ENCODE results near the gene CLTC. TPM values are rescaled to one million over a fixed set of nuclear protein-coding genes. Genes with fewer than 3 reads are reported as not detected.

Gene CLTC
- total and polyA plus RNA-seq, 2 of the 8 experiments (the other 6 are each of a cell fraction or from before 2014, with no cell fraction given): 175 to 283 TPM

DNA sequence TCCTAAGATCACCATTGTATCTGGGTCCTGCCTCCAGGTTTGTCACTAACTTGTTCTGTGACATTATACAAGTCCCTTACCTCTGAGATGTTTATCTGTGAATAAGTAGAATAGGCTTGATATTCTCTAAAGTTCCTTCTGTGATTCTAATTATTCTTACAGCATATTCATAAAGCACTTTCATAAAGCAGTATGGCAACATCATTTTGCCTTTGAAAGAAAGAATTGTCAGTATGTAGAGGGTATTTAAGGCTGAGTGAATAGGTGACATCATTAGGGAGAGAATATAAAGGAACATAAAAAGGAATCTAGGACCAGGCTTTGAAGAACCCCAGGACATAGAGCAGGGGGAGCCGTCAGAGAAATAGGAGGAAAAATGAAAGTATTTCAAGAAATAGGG lies 103.3 kb downstream of the CLTC start:
- no peak overlapping the region for H2BK5ac ChIP-seq (ENCODE audit: low read depth, low read length)
- H4K91ac ChIP-seq (replicated peaks; ENCODE audit: insufficient read length, low read length): no peak overlapping the region
- H2AK5ac ChIP-seq (ENCODE audit: low read depth, low read length): no peak overlapping the region
- no peak overlapping the region for H2BK120ac ChIP-seq (replicated peaks; ENCODE audit: low read depth, low read length)
- no peak overlapping the region for H3K4me2 ChIP-seq (ENCODE audit: insufficient read depth in 1 of 2, low read depth in 2 of 2, low read length in 2 of 2)
- no peak overlapping the region for H3K4ac ChIP-seq (replicated peaks; ENCODE audit: insufficient read length, low read depth, low read length)
- H4K20me1 ChIP-seq (replicated peaks in 1 of 2; ENCODE audit: control insufficient read depth in 1 of 2, insufficient read depth in 2 of 2, low read length in 2 of 2): no peaks in the 10 kb centered on the region
- POLR2A ChIA-PET (ENCODE audit: partially characterized antibody): interaction anchor here (0.6 to 0.9 kb wide), 2 partner anchors 16 to 22 kb away, joined by 3 read pairs; partner anchors contain the start of gene PTRH2
- H3K36me3 ChIP-seq (ENCODE audit: control insufficient read depth in 2 of 4, insufficient read depth in 4 of 4, low read length in 3 of 4): no peaks in the 10 kb centered on the region
- no peak overlapping the region for H3K14ac ChIP-seq (ENCODE audit: insufficient read length)
- H2AFZ ChIP-seq (ENCODE audit: low read length): no peak overlapping the region
- WGBS, 2 experiments (ENCODE audit: extremely low coverage in 1 of 2, insufficient coverage in 1 of 2, insufficient read length in 1 of 2, insufficient replicate concordance in 2 of 2, low coverage in 1 of 2, low lambda C conversion rate in 2 of 2, missing lambda C conversion rate in 1 of 2): 72% methylated on average over 1 of the region's 1 CpG; no CpG with 5 or more reads in 1 of the 2 experiments
- no peak overlapping the region for H2BK12ac ChIP-seq (ENCODE audit: low read depth, low read length)
- H4K8ac ChIP-seq (ENCODE audit: extremely low read depth, insufficient read depth, low read length): no peak overlapping the region
- CTCF ChIA-PET (ENCODE audit: partially characterized antibody): no interaction called here
- H2BK15ac ChIP-seq (ENCODE audit: low read length): no peak overlapping the region
- 0 out of 7 replicates have a peak, but pooled peaks cover 0 to 2% (median 0%) of the 10 kb centered on the region in 4 experiments for H3K4me1 ChIP-seq (replicated peaks in 1 of 4; ENCODE audit: control insufficient read depth in 3 of 4, insufficient read depth in 4 of 4, low read length in 3 of 4)
- no peak overlapping the region for H3K23ac ChIP-seq (ENCODE audit: insufficient read length)
- no peaks in the 10 kb centered on the region for H3K23me2 ChIP-seq (ENCODE audit: low read depth, low read length)
- peaks cover 5% of the 10 kb centered on the region; the same call in 1 of the 2 replicates for H3K79me1 ChIP-seq (ENCODE audit: low read depth, low read length)
- H3K18ac ChIP-seq (ENCODE audit: extremely low read depth, low read length): no peak overlapping the region
- DNase-seq (ENCODE audit: low read depth in 1 of 2, low spot score in 2 of 2) (no peak), FAIRE-seq (no peak)
- no peaks in the 10 kb centered on the region for H3K9me3 ChIP-seq (ENCODE audit: insufficient read depth in 2 of 2, low read depth in 1 of 2, low read length in 1 of 2)
- no peaks in the 10 kb centered on the region for H3K27me3 ChIP-seq (replicated peaks in 1 of 4; ENCODE audit: control insufficient read depth in 3 of 4, extremely low read depth in 1 of 4, insufficient read depth in 3 of 4, low read length in 3 of 4)
- no peak overlapping the region for H4K5ac ChIP-seq (ENCODE audit: insufficient read length, low read depth, low read length)
- no peak overlapping the region for H3K56ac ChIP-seq (replicated peaks; ENCODE audit: insufficient read length, low read depth, low read length)
- H3K27ac ChIP-seq (ENCODE audit: low read depth, low read length): no peak overlapping the region
- no peak overlapping the region for H2BK20ac ChIP-seq (ENCODE audit: low read length)
- H3K4me3 ChIP-seq (ENCODE audit: extremely low read depth in 1 of 4, insufficient read depth in 2 of 4, low read depth in 3 of 4, low read length in 4 of 4): no peak overlapping the region
- H3K79me2 ChIP-seq (ENCODE audit: control insufficient read depth in 1 of 2, insufficient read depth in 2 of 2, low read length in 2 of 2): peaks cover 0 to 40% of the 10 kb centered on the region in 2 experiments; a peak in 2 of 4 replicates
- H3K9ac ChIP-seq (replicated peaks in 1 of 4; ENCODE audit: extremely low read depth in 1 of 4, low read depth in 3 of 4, low read length in 3 of 4): no peak overlapping the region
- TF ChIP-seq, protein P1, sequence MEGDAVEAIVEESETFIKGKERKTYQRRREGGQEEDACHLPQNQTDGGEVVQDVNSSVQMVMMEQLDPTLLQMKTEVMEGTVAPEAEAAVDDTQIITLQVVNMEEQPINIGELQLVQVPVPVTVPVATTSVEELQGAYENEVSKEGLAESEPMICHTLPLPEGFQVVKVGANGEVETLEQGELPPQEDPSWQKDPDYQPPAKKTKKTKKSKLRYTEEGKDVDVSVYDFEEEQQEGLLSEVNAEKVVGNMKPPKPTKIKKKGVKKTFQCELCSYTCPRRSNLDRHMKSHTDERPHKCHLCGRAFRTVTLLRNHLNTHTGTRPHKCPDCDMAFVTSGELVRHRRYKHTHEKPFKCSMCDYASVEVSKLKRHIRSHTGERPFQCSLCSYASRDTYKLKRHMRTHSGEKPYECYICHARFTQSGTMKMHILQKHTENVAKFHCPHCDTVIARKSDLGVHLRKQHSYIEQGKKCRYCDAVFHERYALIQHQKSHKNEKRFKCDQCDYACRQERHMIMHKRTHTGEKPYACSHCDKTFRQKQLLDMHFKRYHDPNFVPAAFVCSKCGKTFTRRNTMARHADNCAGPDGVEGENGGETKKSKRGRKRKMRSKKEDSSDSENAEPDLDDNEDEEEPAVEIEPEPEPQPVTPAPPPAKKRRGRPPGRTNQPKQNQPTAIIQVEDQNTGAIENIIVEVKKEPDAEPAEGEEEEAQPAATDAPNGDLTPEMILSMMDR (IDR thresholded peaks at IDR 0.05; ENCODE audit: control extremely low read depth in 1 of 3, insufficient read depth in 1 of 3, low read depth in 1 of 3, low read length in 3 of 3): no peak
- TF ChIP-seq YY1 (IDR thresholded peaks at IDR 0.05; ENCODE audit: low read depth, low read length): no peak
- TF ChIP-seq RFX5 (IDR thresholded peaks at IDR 0.05; ENCODE audit: borderline replicate concordance, low read depth, low read length): no peak
- TF ChIP-seq SIN3A (conservative IDR thresholded peaks at IDR 0.05 in 1 of 2, IDR thresholded peaks at IDR 0.05 in 1 of 2; ENCODE audit: low read depth in 1 of 2, low read length in 2 of 2): no peak
- TF ChIP-seq SIX5 (IDR thresholded peaks at IDR 0.05; ENCODE audit: low read depth, low read length): no peak
- TF ChIP-seq POU5F1 (IDR thresholded peaks at IDR 0.05; ENCODE audit: low read depth, low read length): no peak

All from H1 (cell line).